ENCODE measurements around the gene GRPEL1.

Gene GRPEL1

DNA sequence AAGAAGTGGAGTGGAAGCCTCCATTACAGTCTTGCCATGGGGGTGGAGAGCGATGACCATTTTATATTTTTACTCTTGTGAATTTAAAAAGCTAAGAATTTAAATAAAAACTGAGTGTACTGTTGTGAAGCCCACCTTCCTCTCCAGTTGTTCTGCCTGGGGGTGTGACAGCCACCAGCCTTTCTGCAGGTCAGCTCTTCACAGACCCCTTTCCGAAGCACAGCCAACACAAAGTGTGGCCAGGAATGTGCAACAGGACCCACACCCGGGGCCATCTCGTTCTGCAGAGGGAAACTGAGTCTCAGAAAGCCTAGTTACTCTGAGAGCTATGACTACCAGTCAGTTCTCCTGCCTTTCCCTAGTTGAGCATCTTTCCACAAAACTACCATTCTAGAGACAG, 1.4 kb downstream of the GRPEL1 start:
- no peak for DNase-seq

DNA sequence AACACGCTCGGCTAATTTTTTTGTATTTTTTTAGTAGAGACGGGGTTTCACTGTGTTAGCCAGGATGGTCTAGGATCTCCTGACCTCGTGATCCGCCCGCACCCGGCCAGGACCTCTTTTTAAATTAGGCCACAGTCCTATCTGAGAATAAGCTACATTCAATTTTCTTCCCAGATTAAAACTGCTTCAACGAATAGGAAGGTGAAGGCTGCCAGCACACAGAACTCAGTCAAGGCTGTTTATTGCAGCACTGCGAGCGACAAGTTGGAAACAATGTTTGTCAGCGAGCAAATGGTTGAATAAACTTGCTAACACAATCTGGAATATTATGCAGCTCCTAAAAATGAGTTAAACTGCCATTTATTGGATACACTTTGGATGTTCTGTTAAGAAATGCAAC, 1.9 kb downstream of the GRPEL1 start:
- DNase-seq, result no peak

DNA sequence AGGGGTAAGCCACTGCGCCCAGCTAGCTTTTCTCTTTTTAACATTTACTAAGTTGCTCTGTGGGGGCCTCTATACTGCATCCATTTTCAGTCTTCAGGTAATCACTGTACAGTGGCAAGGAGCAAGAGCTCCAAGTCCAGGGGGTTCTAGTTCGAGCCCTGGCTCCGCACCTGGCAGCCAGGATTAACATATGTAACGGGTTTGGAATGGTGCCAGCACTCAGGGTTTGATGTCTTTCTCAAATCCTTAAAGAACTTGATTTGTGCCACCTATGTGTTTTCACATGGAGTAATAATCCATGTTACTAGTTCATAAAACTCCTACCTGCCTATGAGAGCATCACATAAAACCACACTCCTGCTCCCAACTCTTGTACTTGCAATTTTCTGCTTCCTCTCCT, 4.5 kb downstream of the GRPEL1 start:
- DNase-seq, result no peak

DNA sequence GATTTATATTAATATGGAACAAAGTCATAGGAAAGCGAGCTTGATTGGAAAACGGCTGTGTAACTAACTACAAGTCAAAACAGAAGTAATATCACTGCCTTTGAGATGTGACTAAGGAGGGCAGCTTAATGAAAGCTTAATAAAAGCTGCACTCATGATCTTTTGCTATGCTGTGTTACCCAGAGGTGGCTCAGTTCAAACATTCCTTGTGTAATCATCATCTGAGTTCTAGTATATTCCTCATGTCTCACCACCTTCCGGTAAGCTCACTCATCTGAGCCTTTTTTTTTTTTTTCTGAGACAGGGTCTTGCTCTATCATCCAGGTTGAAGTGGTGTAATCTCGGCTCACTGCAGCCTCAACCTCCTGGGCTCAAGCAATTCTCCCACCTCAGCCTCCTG, 5.0 kb downstream of the GRPEL1 start:
- DNase-seq, result no peak

DNA sequence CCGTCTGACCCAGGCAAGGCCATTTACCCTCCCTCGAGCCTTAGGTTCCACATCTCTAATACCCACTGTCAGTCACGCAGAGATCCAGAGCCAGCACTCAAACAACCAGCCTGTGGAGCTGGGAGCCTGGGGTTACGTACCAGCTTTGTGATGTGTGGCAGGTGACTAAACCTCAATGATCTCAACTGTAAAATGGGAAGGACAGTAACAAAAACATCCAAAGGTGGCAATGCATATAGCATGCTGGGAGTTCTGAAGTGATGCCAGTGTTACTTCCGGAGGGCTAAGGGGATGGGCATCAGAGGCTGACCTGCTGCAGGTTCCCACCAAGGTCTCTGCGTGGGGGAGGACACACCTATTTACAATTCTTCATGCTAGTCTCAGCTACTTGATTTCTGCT, 6.0 kb downstream of the GRPEL1 start:
- DNase-seq, result no peak

GRCh38 chr4:7060346-7061150, 7.3 kb downstream of the GRPEL1 start:
- no peak for DNase-seq

DNA sequence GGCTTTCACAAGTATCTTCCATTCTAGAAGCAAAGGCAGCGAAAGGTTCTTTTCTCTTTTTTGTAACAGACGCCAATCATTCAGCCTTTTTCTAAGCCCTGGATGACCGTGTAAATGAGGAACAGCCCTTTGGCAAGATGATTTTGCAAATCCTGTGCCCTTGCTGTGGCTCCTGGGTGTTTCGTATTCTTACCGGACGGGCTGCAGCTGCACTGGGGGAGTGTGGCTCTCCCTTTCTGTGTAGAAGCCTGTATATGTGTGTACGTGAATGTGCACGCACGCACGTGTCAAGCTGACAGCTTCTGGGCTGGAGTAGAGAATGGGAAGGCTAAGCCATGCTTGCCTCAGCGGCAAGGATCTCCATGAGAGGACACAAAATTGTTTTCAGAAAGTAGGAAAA, 8.2 kb downstream of the GRPEL1 start:
- no peak for DNase-seq

- no peak for DNase-seq
Observed at GRCh38 chr4:7058792-7059191, 9.1 kb downstream of the GRPEL1 start.

DNA sequence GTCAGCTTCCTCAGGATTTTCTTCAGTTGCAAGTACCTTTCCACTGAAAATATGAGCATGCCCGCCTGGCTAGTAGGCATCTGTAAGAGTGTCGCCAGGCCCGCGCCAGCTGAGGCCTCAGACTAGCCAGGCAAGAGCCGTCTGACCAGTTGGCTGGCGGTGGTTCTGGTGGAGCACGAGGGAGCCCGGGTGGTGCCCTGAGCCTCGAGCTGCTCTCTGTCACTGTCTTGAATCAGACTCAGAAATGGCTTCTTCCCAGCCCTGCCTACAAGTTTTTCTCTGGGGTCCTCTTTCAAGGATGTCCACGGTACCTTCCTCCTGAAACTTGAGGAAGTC, 11.9 kb downstream of the GRPEL1 start:
- DNase-seq, result no peak

DNA sequence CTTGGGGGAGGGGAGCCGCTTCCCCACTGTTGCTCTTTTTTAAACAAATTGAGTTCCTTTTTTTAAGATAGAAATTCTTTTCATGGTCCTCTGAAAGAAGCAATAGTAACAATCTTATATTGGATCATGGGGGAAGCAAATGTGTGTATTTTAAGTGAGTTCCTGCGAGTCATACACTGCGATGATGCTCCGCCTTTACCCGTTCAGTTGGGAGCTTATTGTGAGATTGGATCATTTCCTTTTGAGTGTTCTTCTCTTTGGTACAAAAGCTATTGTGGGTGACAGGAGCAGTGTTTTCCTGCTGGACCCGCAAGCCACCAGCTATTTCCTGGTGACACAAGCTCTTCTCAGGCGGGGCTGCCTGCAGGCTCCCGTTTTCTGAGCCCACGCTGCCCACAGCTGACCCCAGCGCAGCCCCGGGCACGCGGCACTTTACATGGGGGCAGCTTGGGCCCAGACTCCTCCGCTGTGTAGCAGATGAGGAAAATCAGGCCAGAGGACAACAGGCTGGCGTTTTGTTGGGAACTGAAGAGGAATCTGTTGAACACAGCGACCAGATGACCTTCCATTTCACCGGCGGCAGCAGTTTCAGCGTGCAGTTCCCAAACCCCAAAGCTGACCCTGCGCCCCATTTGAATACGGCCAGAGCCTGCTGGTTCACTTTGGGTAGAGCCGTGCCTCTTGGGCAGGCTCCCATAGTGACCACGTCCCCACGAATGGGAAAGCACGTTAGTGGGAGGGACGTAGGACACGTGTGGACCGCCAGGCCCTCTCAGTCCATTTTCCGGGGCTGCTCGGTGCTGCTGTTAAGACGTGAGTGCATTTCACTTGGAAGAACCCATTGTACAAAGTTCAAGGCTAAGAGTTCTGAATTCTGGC, 12.5 kb downstream of the GRPEL1 start:
- no peak for DNase-seq

GRCh38 chr4:7054106-7054880, 13.6 kb downstream of the GRPEL1 start:
- no peak for DNase-seq

GRCh38 chr4:7052923-7053715, 14.7 kb downstream of the GRPEL1 start:
- DNase-seq, result no peak

DNA sequence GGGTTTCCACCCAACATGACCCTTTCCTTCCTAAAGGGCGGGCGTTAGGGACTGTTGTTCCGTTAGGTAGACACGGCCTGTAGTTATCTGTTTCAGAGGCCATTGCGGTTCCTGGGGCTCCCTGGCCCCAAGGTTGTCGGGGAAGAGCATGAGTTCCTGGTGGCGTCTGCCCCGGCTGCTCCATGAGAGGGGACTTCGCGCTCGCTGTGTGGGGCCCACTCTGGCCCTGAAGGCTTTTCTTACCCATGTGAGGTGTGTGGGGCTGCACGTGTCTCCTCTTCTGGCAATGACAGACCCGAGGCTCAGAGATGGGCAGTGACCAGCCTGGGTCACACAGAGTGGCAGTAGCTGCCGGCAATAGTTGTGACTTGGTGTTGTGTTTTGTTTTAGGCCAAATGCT, 15.6 kb downstream of the GRPEL1 start:
- DNase-seq, result no peak

DNA sequence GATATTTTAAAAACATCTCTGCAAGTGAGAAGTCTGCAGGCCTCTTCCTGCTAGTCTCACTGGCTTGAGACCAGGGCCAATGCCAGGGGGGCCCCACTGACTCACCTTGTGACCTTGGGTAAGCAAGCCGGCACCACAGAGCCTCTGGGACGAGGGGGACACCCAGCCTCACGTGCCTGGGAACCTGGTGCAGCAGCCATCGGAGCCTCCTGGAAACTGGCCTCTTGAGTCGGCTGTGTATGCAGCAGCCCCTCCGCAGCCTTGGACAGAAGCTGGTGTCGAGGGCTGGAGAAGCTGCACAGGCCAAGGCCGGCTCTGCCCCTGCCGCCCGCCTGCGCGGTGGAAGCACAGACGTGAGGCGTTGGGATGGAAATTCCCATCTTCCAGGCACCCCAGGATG, 16.0 kb downstream of the GRPEL1 start:
- DNase-seq, result no peak

DNA sequence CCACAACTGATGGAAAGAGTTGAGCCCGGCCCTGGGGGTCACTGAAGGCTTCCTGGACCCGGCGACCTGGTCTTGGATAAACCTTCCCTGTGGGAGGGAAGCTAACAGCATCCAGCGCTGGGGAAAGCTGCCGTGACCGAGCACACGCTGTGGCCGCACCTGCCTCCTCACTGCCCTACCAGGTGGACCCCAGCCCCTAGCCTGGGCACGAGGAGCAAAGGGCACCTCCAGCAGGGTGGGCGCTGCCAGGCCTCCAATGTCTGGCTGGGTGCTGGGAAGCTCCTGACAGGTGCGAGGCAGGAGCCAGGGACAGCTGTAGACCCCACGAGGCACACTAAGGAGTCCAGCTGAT, 16.7 kb downstream of the GRPEL1 start:
- no peak for DNase-seq

DNA sequence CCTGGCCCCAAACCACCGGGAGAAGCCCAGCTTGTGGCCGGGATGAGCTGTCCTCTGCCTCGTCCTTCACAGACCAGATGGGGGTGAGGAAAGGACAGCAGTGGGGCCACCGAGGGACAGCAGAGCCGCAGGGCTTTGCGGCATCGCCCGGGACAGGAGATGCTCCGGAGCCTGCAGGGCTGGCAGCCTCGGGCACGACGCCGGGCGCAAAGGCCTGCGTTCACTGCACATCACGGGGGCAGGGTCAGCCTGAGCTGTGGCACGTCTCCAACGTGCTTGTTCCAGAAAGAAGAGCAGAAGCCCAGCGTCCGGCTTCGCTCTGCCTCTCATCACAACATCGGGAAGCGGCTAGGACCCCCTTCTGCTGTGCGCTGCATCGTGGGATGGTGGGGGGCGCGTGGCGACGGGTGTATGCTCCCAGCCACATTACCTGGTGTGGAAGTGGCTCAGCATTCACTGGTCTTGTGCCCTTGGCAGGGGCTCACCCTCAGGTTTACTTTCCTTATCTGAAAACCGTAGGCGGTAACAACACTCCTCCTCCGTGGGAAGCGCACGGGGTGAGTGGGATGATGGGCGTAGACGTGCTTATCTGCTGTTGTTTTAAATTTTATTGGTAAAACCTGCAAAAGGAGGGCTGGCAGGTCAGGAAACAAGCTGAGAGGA, 17.3 kb downstream of the GRPEL1 start:
- no peak for DNase-seq

GRCh38 chr4:7049739-7050138, 18.1 kb downstream of the GRPEL1 start:
- DNase-seq, result no peak

GRCh38 chr4:7049295-7049694, 18.6 kb downstream of the GRPEL1 start:
- no peak for DNase-seq

GRCh38 chr4:7048642-7049041, 19.2 kb downstream of the GRPEL1 start:
- no peak for DNase-seq

- DNase-seq, result no peak
Observed at GRCh38 chr4:7046971-7047370, 20.9 kb downstream of the GRPEL1 start.
